Transverse colon (tissue), 4 donors: ENCODE results near the gene ETV7. TPM values are rescaled to one million over a fixed set of nuclear protein-coding genes. Genes with fewer than 3 reads are reported as not detected.

ENCODE experiments used
- DNase-seq: peaks from one replicate; pipeline ENCODE4 v3.0.0-alpha.2; 2019
- H3K27ac ChIP-seq, 4 donors: fragments of 200-600 bp; sonication (generic); 2 replicates each; pipeline ENCODE4 v1.5.1; 2016 to 2018; ENCODE audit warnings: inconsistent platforms in 4 of 4
- H3K27me3 ChIP-seq: fragments of 200-600 bp; sonication (generic); 2 replicates; pipeline ENCODE4 v1.5.1; 2017; ENCODE audit warnings: inconsistent platforms
- H3K36me3 ChIP-seq, 4 donors: fragments of 200-600 bp; sonication (generic); 2 replicates each; pipeline ENCODE4 v1.5.1; 2017 to 2019; ENCODE audit warnings: inconsistent platforms in 4 of 4
- H3K4me1 ChIP-seq, 4 donors: fragments of 200-600 bp; sonication (generic); 2 replicates each; pipeline ENCODE4 v1.5.1; 2017 to 2020; ENCODE audit warnings: inconsistent platforms in 4 of 4
- H3K4me3 ChIP-seq, 4 donors: fragments of 200-600 bp; sonication (generic); 1 replicate in 1 of 4; 2 replicates in 3 of 4; pipeline versions ENCODE4 v1.5.1 to v1.6.1; 2017 to 2019; ENCODE audit warnings: inconsistent platforms in 4 of 4
- H3K9me3 ChIP-seq, 2 donors: fragments of 200-600 bp; sonication (generic); 2 replicates each; pipeline ENCODE4 v1.5.1; 2017 to 2019; ENCODE audit warnings: inconsistent platforms in 2 of 2
- EP300 ChIP-seq: sonication (generic); formaldehyde crosslinking; IDR thresholded peaks from one replicate; pipeline ENCODE4 v1.6.1; 2017; ENCODE audit warnings: antibody characterized with exemption, low read depth
- POLR2A ChIP-seq: fragments of 450-650 bp; IDR thresholded peaks from one replicate; pipeline ENCODE4 v1.6.1; 2016; ENCODE audit warnings: antibody characterized with exemption, mild to moderate bottlenecking, moderate library complexity
- POLR2AphosphoS5 ChIP-seq, 3 donors: sonication (generic); formaldehyde crosslinking; IDR thresholded peaks; one replicate each; pipeline ENCODE4 v1.6.1; 2016; ENCODE audit warnings: antibody characterized with exemption in 3 of 3
- WGBS, 2 donors: methylation state at CpG; one replicate each; pipeline ENCODE4 v1.1.5; 2018; ENCODE audit warnings: low coverage in 1 of 2; 5-methylcytosine and 5-hydroxymethylcytosine counted together
- in situ Hi-C, 4 donors: fragments of 200-750 bp; cut with MboI; loops; one replicate each; pipeline versions ENCODE4 v1.15.0 to v1.15.1; 2017; ENCODE audit warnings: low sequenced_read_pairs in 3 of 4, low pct_ligation_motif_present in 1 of 4, low pct_unique_long_range_greater_than_20kb in 1 of 4
- intact Hi-C: fragments of 100-400 bp; cut with DNase I; formaldehyde crosslinking; loops from one replicate; pipeline ENCODE4 v1.15.1; 2023; ENCODE audit warnings: low total_unique reads
- total RNA-seq, 4 donors: library from RNA; depleted of rRNA; stranded (reverse); fragments of >200 nt; gene quantifications; one replicate each; pipeline ENCODE4 v1.1.0, GENCODE V29; 2016
- TF ChIP-seq, protein P1 (sequence below), 5 experiments: fragments of 200-600 bp in 3 of 5; fragments of 450-650 bp in 2 of 5; sonication (generic) in 3 of 5; IDR thresholded peaks; 1 replicate in 2 of 5; 2 replicates in 3 of 5; pipeline ENCODE4 v1.5.1; 2016 to 2017; ENCODE audit warnings: antibody characterized with exemption in 5 of 5, inconsistent platforms in 3 of 5, mild to moderate bottlenecking in 2 of 5, moderate library complexity in 1 of 5

Gene ETV7
- total RNA-seq, 4 donors from 2014 or later = 1.3 to 4.2 (median 3.0) TPM

DNA sequence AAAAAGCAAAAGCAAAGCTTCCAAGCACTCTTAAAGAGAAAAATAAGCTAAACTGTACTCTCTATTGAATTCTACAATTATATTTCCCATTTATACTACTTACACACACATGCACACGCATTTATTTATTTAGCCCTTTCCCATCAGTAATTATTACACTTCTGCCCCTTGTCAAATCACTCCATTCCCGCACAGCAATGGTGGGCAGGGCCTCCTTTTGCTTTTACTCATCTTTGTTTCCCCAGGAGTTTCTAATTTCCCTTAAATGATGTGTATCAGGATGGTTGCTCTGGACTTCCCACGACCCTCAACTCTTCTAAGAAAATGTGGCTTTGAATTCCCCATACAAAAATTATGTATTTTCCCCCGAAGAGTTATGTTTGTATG is 35.2 kb upstream of the ETV7 start:
- no peak for DNase-seq
- Histone ChIP-seq H3K27me3 (no peaks in the 10 kb centered on the region), H3K4me1 (peaks cover 0 to 11% (median 4%) of the 10 kb centered on the region in 4 donors), H3K4me3 (peak overlapping the region in 3 of 4 donors; percentile 42 to 70 (median 47)), H3K27ac (peak overlapping the region; percentile 83 to 93 (median 92)), H3K9me3 (no peaks in the 10 kb centered on the region), H3K36me3 (no peaks in the 10 kb centered on the region)
- WGBS, 2 donors = 13 to 15% methylated on average over 2 to 4 of the region's 4 CpGs
- in situ Hi-C loops = loop anchor here in 3 of 4 donors (10.0 to 25.0 kb wide), 3 partner anchors 140 to 290 kb away; no protein-coding TSS in a partner anchor
- intact Hi-C loops = loop anchor here (1.0 to 10.0 kb wide), 2 partner anchors 21 to 252 kb away; partner anchors contain the start of gene CDKN1A
- TF ChIP-seq POLR2A = no peak
- TF ChIP-seq, protein P1, sequence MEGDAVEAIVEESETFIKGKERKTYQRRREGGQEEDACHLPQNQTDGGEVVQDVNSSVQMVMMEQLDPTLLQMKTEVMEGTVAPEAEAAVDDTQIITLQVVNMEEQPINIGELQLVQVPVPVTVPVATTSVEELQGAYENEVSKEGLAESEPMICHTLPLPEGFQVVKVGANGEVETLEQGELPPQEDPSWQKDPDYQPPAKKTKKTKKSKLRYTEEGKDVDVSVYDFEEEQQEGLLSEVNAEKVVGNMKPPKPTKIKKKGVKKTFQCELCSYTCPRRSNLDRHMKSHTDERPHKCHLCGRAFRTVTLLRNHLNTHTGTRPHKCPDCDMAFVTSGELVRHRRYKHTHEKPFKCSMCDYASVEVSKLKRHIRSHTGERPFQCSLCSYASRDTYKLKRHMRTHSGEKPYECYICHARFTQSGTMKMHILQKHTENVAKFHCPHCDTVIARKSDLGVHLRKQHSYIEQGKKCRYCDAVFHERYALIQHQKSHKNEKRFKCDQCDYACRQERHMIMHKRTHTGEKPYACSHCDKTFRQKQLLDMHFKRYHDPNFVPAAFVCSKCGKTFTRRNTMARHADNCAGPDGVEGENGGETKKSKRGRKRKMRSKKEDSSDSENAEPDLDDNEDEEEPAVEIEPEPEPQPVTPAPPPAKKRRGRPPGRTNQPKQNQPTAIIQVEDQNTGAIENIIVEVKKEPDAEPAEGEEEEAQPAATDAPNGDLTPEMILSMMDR (IDR thresholded peaks at IDR 0.05) = no peak
- no peak for TF ChIP-seq POLR2AphosphoS5 (IDR thresholded peaks at IDR 0.05)
- TF ChIP-seq EP300 = no peak

- TF ChIP-seq EP300 (no peak), POLR2A (no peak), POLR2AphosphoS5 (IDR thresholded peaks at IDR 0.05) (no peak)
- TF ChIP-seq, protein P1 (IDR thresholded peaks at IDR 0.05) = no peak
- Histone ChIP-seq H3K9me3 (no peaks in the 10 kb centered on the region), H3K36me3 (no peaks in the 10 kb centered on the region), H3K27ac (no peak overlapping the region), H3K4me1 (peaks cover 0 to 11% (median 4%) of the 10 kb centered on the region in 4 donors), H3K4me3 (no peak overlapping the region), H3K27me3 (no peaks in the 10 kb centered on the region)
- in situ Hi-C loops = loop anchor here in 1 of 4 donors (25.0 kb wide), 2 partner anchors 143 to 293 kb away; no protein-coding TSS in a partner anchor
- intact Hi-C loops = no loop called here
- WGBS, 2 donors = 82 to 83% methylated on average over 1 of the region's 1 CpG
- DNase-seq = no peak
Observed at GRCh38 chr6:36419310-36419709, 31.8 kb upstream of the ETV7 start.

GRCh38 chr6:36418558-36418957 is 31.1 kb upstream of the ETV7 start:
- WGBS, 2 donors = 81% methylated on average over 3 of the region's 3 CpGs; no CpG with 5 or more reads in 1 of the 2 donors
- Histone ChIP-seq H3K27me3 (no peaks in the 10 kb centered on the region), H3K36me3 (no peaks in the 10 kb centered on the region), H3K9me3 (peaks cover 0 to 2% of the 10 kb centered on the region in 2 donors), H3K27ac (no peak overlapping the region), H3K4me1 (peaks cover 0 to 7% (median 4%) of the 10 kb centered on the region in 4 donors), H3K4me3 (no peak overlapping the region)
- no peak for DNase-seq
- TF ChIP-seq EP300 (no peak), POLR2A (no peak), POLR2AphosphoS5 (IDR thresholded peaks at IDR 0.05) (no peak)
- TF ChIP-seq, protein P1 (IDR thresholded peaks at IDR 0.05) = no peak
- in situ Hi-C loops (loop anchor here in 1 of 4 donors (25.0 kb wide), 2 partner anchors 144 to 294 kb away; no protein-coding TSS in a partner anchor), intact Hi-C loops (no loop called here)

DNA sequence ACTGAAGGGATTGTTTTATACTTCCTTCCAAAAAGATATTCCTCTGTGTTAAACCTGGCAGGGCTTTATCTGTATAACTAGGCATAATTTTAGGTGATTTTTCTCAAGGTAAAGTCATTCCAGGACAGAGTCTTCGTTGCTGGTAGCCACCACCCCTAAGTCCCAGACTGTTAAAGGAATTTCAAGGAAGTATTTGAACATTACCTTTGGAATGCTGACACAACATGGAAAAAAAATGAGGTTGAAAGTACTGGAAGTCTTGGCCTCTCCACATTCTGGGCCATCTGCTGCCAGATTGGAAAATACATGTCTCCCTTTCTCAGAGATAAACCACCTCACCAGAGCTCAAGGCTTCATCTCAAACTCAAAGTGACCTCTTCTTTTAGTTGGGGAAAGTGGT is 27.0 kb upstream of the ETV7 start:
- in situ Hi-C loops (loop anchor here in 1 of 4 donors (25.0 kb wide), 2 partner anchors 148 to 298 kb away; no protein-coding TSS in a partner anchor), intact Hi-C loops (no loop called here)
- Histone ChIP-seq H3K4me1 (no peaks in the 10 kb centered on the region), H3K36me3 (no peaks in the 10 kb centered on the region), H3K4me3 (no peak overlapping the region), H3K27ac (no peak overlapping the region), H3K27me3 (no peaks in the 10 kb centered on the region), H3K9me3 (peaks cover 0 to 3% of the 10 kb centered on the region in 2 donors)
- TF ChIP-seq, protein P1 (IDR thresholded peaks at IDR 0.05) = no peak
- TF ChIP-seq EP300 = no peak
- TF ChIP-seq POLR2AphosphoS5 (IDR thresholded peaks at IDR 0.05) = no peak
- TF ChIP-seq POLR2A = no peak
- WGBS, 2 donors = 28 to 50% methylated on average over 1 of the region's 1 CpG
- DNase-seq = no peak
